HG03558 (cell line): ENCODE data around the gene ARHGAP10.
"Not testable (repeated sequence)": the region's sequence is repeated elsewhere in the genome, so short reads cannot be mapped to it uniquely, and the experiment has no call there.

Experiments
- ATAC-seq: cut with Tn5 transposase; IDR thresholded peaks from one replicate; pipeline ENCODE4 v1.9.1; 2021; ENCODE audit warnings: moderate number of reproducible peaks; ENCODE audit not compliant: unreplicated experiment; ENCODE audit errors: extremely low read depth

The ARHGAP10 gene

GRCh38 chr4:148072789-148073188 lies 340.9 kb downstream of the ARHGAP10 start:
- no peak for ATAC-seq

GRCh38 chr4:148073349-148073748 lies 341.5 kb downstream of the ARHGAP10 start:
- ATAC-seq, result no peak

DNA sequence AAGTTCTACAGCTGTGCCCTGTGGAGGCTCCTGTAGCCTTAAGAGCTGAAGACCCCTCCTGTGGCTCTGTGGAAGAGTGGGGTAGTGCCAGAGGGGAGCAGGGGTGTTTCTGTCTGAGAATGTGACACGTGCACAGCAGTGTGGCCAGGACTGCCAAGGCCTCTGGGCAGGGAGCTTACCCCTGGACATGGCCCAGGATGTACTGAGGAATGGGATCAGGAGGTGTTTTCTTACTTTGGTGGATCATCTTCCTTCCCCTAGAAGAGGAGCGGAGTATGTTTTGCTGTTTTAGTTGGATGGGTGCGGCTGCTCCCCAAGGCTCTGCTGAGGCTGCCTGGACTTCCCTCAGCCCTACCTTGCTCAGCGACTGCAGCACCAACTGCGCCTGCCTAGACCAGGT lies 342.6 kb downstream of the ARHGAP10 start:
- no peak for ATAC-seq

DNA sequence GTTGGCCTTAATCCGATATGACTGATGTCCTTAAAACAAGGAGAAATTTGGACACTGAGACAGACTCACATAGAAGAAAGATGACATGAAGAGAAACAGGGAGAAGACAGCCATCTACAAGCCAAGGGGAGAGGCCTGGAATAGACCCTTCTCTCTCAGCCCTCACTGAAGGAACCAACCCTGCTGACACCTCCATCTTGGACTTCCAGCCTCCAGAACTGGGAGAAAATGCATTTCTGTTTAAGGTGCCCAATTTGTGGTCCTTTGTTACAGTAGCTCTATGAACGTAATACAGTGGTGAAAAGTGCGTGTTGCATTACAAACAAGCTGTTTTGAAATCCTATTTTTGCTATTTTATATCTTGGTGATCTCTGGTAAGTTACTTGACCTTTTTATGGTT lies 343.6 kb downstream of the ARHGAP10 start:
- ATAC-seq, result no peak

DNA sequence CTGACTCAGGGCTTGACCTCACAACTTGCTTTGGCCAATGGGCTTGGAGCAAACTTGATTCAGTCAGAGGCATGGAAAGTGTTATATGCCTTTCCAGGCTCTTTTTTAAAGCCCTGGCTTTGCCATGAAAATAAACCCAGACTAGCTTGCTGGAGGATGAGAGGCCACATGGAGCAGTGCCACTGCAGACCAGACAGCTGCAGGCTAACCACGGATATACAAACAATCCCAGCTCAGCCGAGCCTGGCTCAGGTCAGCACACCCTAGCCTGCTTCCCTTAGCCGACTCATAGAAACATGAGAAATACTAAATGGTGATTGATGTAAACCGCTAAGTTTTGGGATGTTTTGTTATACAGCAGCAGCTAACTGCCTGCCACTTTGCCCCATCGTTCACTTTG lies 345.1 kb downstream of the ARHGAP10 start:
- ATAC-seq, result no peak

GRCh38 chr4:148077581-148077980 lies 345.7 kb downstream of the ARHGAP10 start:
- ATAC-seq, result no peak

DNA sequence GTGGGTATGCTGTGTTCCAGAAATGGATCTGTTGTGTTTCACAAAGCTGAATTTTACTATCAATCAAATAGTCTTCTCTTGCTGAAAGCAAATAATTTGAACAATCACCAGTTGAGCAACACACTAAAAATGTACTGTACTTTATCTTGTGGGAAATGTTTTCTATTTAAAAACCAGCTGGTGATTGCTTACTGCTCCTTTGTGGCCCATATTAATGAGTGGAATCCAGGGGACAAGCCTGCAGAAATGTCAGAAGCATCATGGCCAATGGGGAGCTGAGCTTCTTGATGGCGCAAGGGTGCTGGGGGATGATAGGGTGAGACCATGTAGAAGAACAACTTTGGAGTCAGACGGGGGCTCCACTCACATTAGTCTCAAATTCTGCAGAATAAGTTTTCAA lies 346.2 kb downstream of the ARHGAP10 start:
- ATAC-seq, result no peak

GRCh38 chr4:148079961-148080360 lies 348.1 kb downstream of the ARHGAP10 start:
- ATAC-seq, result no peak

GRCh38 chr4:148081267-148081666 lies 349.4 kb downstream of the ARHGAP10 start:
- no peak for ATAC-seq

GRCh38 chr4:148081745-148082144 lies 349.9 kb downstream of the ARHGAP10 start:
- no peak for ATAC-seq

GRCh38 chr4:148083073-148083472 lies 351.2 kb downstream of the ARHGAP10 start:
- ATAC-seq, result not testable (repeated sequence)

DNA sequence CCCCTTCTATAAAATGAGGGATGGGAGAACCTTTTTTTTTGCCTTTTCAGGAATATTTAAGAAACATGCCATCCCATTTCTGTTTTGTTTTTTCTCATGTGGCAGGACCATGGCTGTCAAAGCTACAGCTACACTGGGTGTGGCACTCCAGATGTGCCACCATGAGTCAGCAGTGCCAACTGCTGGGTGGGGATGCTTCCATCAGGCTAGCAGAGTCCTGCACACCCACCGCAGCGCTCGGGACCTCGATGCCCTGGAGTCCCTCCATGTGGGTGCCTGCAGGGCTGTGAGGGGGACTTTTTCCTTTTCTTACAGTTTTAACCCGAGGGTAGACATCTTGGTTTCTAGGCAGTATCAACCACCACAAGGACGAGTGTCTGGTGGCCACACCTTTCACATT lies 357.7 kb downstream of the ARHGAP10 start:
- ATAC-seq, result no peak

DNA sequence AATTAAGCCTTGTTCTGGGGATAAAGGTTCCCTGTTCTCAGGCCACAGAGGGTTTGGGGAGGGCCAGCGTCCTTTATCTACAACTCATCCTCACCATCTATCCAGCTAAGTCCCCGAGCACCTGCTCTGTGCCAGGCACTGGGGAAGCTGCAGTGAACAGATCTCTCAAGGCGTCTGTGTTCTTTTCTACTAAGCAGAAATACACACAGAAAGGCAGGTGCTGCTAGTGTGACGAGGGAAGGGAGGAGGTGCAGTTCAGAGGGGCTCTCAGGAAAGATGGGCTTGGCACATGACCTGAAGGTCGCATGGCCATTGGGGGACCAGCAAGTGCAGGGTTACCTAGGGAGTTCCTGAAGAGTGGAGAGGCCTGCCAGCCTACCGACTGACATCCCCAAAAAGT lies 358.1 kb downstream of the ARHGAP10 start:
- no peak for ATAC-seq

- no peak for ATAC-seq
These were observed 358.9 kb downstream of the ARHGAP10 start for GRCh38 chr4:148090503-148091476.

- no peak for ATAC-seq
These were observed 360.0 kb downstream of the ARHGAP10 start for GRCh38 chr4:148091896-148092295.

DNA sequence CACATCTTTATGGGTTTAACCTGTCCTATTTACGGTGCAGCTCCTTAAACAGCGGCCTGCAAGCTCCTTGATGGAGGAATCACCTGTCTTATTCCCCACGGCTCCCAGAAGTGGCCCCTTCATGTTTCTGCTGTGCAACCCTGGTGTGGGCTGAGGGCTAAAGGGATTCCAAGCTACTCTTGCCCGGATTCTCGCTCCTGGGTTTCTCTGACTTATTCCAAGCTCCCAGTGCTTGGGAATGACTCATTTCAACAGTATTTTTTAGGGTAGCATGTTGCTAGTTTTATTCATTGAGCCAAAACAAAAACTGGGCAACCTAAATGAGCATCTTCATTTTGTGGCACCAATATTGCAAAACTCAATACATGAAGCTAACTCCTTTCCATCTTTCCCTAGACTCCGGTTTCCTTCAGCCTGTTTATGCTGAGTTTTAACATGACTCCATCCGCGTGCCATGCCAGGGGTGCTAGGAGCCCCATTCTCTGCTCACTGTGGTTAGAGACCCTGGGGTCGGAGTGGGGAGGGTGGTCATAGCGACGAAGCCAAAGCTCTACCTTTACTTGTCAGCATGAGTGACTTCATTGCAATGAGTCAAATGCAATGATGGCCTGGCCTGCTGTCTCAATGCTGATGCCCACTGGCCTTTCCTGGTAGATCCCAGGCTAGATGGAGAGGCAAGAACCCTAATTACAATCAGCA lies 360.6 kb downstream of the ARHGAP10 start:
- no peak for ATAC-seq

DNA sequence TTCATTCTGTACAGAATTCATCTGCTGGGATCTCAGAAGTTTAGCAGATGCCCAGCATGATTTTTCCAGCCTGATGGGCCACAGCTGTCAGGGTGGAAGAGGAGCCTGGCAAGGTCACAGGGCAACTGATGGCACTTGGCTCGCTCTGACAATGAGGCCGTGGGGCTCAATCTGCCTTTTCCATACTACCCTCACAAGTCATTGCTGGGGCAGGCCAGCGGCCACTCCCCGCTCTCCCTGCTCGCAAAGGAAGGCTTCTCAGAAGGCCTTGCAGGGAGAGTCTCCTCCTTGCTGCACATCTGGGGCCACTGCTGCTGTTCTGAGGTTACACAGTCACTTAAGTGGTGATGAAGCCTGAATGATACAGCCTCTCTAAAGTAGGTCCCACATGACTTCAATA lies 361.2 kb downstream of the ARHGAP10 start:
- no peak for ATAC-seq

DNA sequence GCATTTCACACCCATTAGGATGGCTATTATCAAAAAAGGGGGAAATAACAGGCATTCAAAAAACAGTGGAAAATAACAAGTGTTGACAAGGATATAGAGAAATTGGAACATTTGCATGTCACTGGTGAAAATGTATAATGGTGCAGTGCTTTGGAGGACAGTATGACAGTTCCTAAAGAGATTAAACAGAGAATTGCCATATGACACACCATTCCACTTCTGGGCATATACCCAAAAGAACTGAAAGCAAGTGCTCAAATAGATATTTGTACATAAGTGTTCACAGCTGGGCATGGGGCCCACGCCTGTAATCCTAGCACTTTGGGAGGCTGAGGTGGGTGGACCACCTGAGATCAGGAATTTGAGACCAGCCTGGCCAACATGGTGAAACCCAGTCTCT lies 362.3 kb downstream of the ARHGAP10 start:
- ATAC-seq, result no peak

- ATAC-seq, result no peak
These were observed 363.5 kb downstream of the ARHGAP10 start for GRCh38 chr4:148095346-148095923.

- ATAC-seq, result no peak
These were observed 365.9 kb downstream of the ARHGAP10 start for GRCh38 chr4:148097801-148098200.

DNA sequence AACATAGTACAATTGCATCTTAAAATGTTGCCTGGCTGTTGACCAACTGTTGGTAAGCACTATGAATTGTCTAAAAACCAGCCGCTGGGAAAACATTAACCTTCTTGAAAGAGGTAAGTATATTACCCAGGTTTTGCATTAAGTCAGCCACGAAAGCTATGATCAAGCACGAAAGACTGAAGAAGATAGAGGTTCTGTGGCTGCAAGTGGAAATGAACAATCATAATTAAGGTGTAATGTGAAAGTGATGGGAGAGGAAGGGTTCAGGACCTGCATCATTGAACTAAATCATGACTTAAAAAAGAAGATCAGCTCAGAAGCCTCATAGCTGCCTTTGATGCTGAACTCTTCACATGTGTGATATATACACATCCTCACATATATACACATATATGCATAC lies 369.3 kb downstream of the ARHGAP10 start:
- ATAC-seq, result no peak
